Ascending aorta (tissue), 2 donors: ENCODE data around the gene SEMA4C. TPM values are rescaled to one million over a fixed set of nuclear protein-coding genes. Genes with fewer than 3 reads are reported as not detected.

Experiments used
- DNase-seq, 2 donors: peaks; one replicate each; pipeline ENCODE4 v3.0.0-alpha.2; 2019; ENCODE audit warnings: low spot score in 2 of 2
- H3K27ac ChIP-seq, 2 donors: fragments of 200-600 bp; sonication (generic); one replicate each; pipeline ENCODE4 v1.5.1; 2016 to 2017; ENCODE audit warnings: mild to moderate bottlenecking in 1 of 2
- H3K27me3 ChIP-seq: fragments of 200-600 bp; sonication (generic); one replicate; pipeline ENCODE4 v1.5.1; 2017
- H3K36me3 ChIP-seq, 2 donors: fragments of 200-600 bp; sonication (generic); one replicate each; pipeline ENCODE4 v1.5.1; 2016
- H3K4me1 ChIP-seq, 2 donors: fragments of 200-600 bp; sonication (generic); one replicate each; pipeline ENCODE4 v1.5.1; 2016 to 2017; ENCODE audit warnings: mild to moderate bottlenecking in 1 of 2
- H3K4me3 ChIP-seq, 2 donors: fragments of 200-600 bp; sonication (generic); one replicate each; pipeline ENCODE4 v1.5.1; 2016 to 2017; ENCODE audit warnings: mild to moderate bottlenecking in 1 of 2
- H3K9me3 ChIP-seq, 2 donors: fragments of 200-600 bp; sonication (generic); one replicate each; pipeline ENCODE4 v1.5.1; 2016
- CTCF ChIP-seq, 3 experiments: fragments of 200-600 bp in 2 of 3; fragments of 450-650 bp in 1 of 3; sonication (generic) in 2 of 3; IDR thresholded peaks; one replicate each; pipeline ENCODE4 v1.5.1; 2016 to 2019; ENCODE audit warnings: antibody characterized with exemption in 3 of 3, mild to moderate bottlenecking in 1 of 3, moderate library complexity in 1 of 3
- intact Hi-C: fragments of 100-400 bp; cut with DNase I; formaldehyde crosslinking; loops from one replicate; pipeline ENCODE4 v1.15.1; 2023
- total RNA-seq: library from RNA; depleted of rRNA; stranded (reverse); fragments of >200 nt; gene quantifications from one replicate; pipeline ENCODE4 v1.1.0, GENCODE V29; 2016

SEMA4C gene
- total RNA-seq, 1 donor from 2014 or later, result 56.9 TPM

GRCh38 chr2:96873651-96874096 is 3.8 kb upstream of the SEMA4C start:
- no peak overlapping the region for H3K4me3 ChIP-seq
- H3K4me1 ChIP-seq, result peaks cover 2 to 19% of the 10 kb centered on the region in 2 donors
- H3K36me3 ChIP-seq, result no peaks in the 10 kb centered on the region
- no peaks in the 10 kb centered on the region for H3K27me3 ChIP-seq
- intact Hi-C loops, result loop anchor here (10.0 kb wide), 1 partner anchor 609 kb away; the partner anchor contains the start of genes CIAO1 and TMEM127
- H3K27ac ChIP-seq, result peak overlapping the region; percentile 58 to 61
- peak in 1 of 2 donors; percentile 86 for DNase-seq
- no peaks in the 10 kb centered on the region for H3K9me3 ChIP-seq
- TF ChIP-seq CTCF (IDR thresholded peaks at IDR 0.05), result peak in 1 of 3 experiments; percentile 12

GRCh38 chr2:96872591-96873349 is 2.9 kb upstream of the SEMA4C start:
- H3K27ac ChIP-seq, result peak overlapping the region; percentile 58 to 61
- H3K9me3 ChIP-seq, result no peaks in the 10 kb centered on the region
- DNase-seq, result no peak
- no peaks in the 10 kb centered on the region for H3K36me3 ChIP-seq
- H3K27me3 ChIP-seq, result no peaks in the 10 kb centered on the region
- H3K4me1 ChIP-seq, result peaks cover 7 to 24% of the 10 kb centered on the region in 2 donors
- no peak for TF ChIP-seq CTCF (IDR thresholded peaks at IDR 0.05)
- intact Hi-C loops, result loop anchor here (10.0 kb wide), 1 partner anchor 608 kb away; the partner anchor contains the start of genes CIAO1 and TMEM127
- no peak overlapping the region for H3K4me3 ChIP-seq

GRCh38 chr2:96870626-96871255 is 861 bp upstream of the SEMA4C start:
- peak overlapping the region; percentile 96 to 99 for H3K27ac ChIP-seq
- DNase-seq, result no peak
- intact Hi-C loops, result loop anchor here (2.0 to 10.0 kb wide), 2 partner anchors 16 to 606 kb away; partner anchors contain the start of genes CIAO1 and TMEM127

GRCh38 chr2:96869281-96869821 is 529 bp downstream of the SEMA4C start:
- peaks cover 31% of the 10 kb centered on the region in 2 donors for H3K36me3 ChIP-seq
- peak in 1 of 2 donors; percentile 92 for DNase-seq
- no peaks in the 10 kb centered on the region for H3K27me3 ChIP-seq
- H3K4me1 ChIP-seq, result peaks cover 18 to 42% of the 10 kb centered on the region in 2 donors
- no peak for TF ChIP-seq CTCF (IDR thresholded peaks at IDR 0.05)
- peak overlapping the region; percentile 96 to 99 for H3K27ac ChIP-seq
- H3K9me3 ChIP-seq, result no peaks in the 10 kb centered on the region
- intact Hi-C loops, result loop anchor here (1.0 to 10.0 kb wide), 5 partner anchors 11 to 243 kb away; partner anchors contain the start of genes ANKRD36, ANKRD39 and FAHD2B
- peak overlapping the region; percentile 88 to 98 for H3K4me3 ChIP-seq

More at GRCh38 chr2:96870626-96871255, 861 bp upstream of the SEMA4C start:
- Histone ChIP-seq H3K27me3 (no peaks in the 10 kb centered on the region), H3K4me1 (peaks cover 18 to 42% of the 10 kb centered on the region in 2 donors), H3K36me3 (peaks cover 17% of the 10 kb centered on the region in 2 donors), H3K9me3 (no peaks in the 10 kb centered on the region), H3K4me3 (peak overlapping the region; percentile 88 to 98)
- no peak for TF ChIP-seq CTCF (IDR thresholded peaks at IDR 0.05)

GRCh38 chr2:96868555-96869280 is 1.2 kb downstream of the SEMA4C start:
- Histone ChIP-seq H3K27me3 (no peaks in the 10 kb centered on the region), H3K27ac (peak overlapping the region; percentile 96 to 99), H3K4me1 (peaks cover 18 to 38% of the 10 kb centered on the region in 2 donors), H3K36me3 (peaks cover 37 to 38% of the 10 kb centered on the region in 2 donors), H3K4me3 (peak overlapping the region; percentile 88 to 98), H3K9me3 (no peaks in the 10 kb centered on the region)
- intact Hi-C loops, result loop anchor here (1.0 to 10.0 kb wide), 5 partner anchors 10 to 244 kb away; partner anchors contain the start of genes ANKRD36, ANKRD39 and FAHD2B
- peak; percentile 73 to 95 for DNase-seq
- peak; percentile 51 to 66 (median 62) for TF ChIP-seq CTCF (IDR thresholded peaks at IDR 0.05)
